Upper lobe of left lung (tissue), 6 donors: Measurements from ENCODE around the gene IL12RB1. TPM values are rescaled to one million over a fixed set of nuclear protein-coding genes. Genes with fewer than 3 reads are reported as not detected.

Experiments used
- ATAC-seq, 2 donors: fragments of 200-7000 bp; cut with Tn5 transposase; one replicate each; pipeline ENCODE4 v1.9.1; 2022; ENCODE audit warnings: mild to moderate bottlenecking in 2 of 2, moderate library complexity in 2 of 2; ENCODE audit not compliant: low FRiP score in 2 of 2
- DNase-seq, 2 donors: peaks; one replicate each; pipeline ENCODE4 v3.0.0-alpha.2; 2019 to 2020
- H3K27ac ChIP-seq, 4 donors: fragments of 200-600 bp; sonication (generic); one replicate each; pipeline ENCODE4 v1.5.1; 2016 to 2019
- H3K27me3 ChIP-seq, 4 donors: fragments of 200-600 bp; sonication (generic); one replicate each; pipeline ENCODE4 v1.5.1; 2017 to 2019
- H3K36me3 ChIP-seq, 4 donors: fragments of 200-600 bp; sonication (generic); one replicate each; pipeline ENCODE4 v1.5.1; 2016 to 2019
- H3K4me1 ChIP-seq, 4 donors: fragments of 200-600 bp; sonication (generic); one replicate each; pipeline ENCODE4 v1.5.1; 2018 to 2019
- H3K4me3 ChIP-seq, 4 donors: fragments of 200-600 bp; sonication (generic); one replicate each; pipeline ENCODE4 v1.5.1; 2017 to 2019; ENCODE audit warnings: mild to moderate bottlenecking in 2 of 4, moderate library complexity in 1 of 4
- H3K9me3 ChIP-seq, 4 donors: fragments of 200-600 bp; sonication (generic); one replicate each; pipeline ENCODE4 v1.5.1; 2018 to 2019
- CTCF ChIP-seq, 6 experiments: fragments of 450-650 bp in 4 of 6; fragments of 200-600 bp in 2 of 6; sonication (generic) in 2 of 6; IDR thresholded peaks; one replicate each; pipeline ENCODE4 v1.5.1; 2016 to 2019; ENCODE audit warnings: antibody characterized with exemption in 6 of 6
- EP300 ChIP-seq, 4 donors: sonication (generic); formaldehyde crosslinking; IDR thresholded peaks; one replicate each; pipeline ENCODE4 v1.5.1; 2017; ENCODE audit warnings: antibody characterized with exemption in 4 of 4, control low read depth in 2 of 4
- POLR2A ChIP-seq, 4 donors: fragments of 450-650 bp; IDR thresholded peaks; one replicate each; pipeline ENCODE4 v1.5.1; 2016 to 2017; ENCODE audit warnings: antibody characterized with exemption in 4 of 4, mild to moderate bottlenecking in 2 of 4
- POLR2AphosphoS5 ChIP-seq, 2 donors: sonication (generic); formaldehyde crosslinking; IDR thresholded peaks; one replicate each; pipeline ENCODE4 v1.5.1; 2017; ENCODE audit warnings: antibody characterized with exemption in 2 of 2
- WGBS, 2 donors: methylation state at CpG; one replicate each; pipeline ENCODE4 v1.1.5; 2017 to 2018; 5-methylcytosine and 5-hydroxymethylcytosine counted together
- total RNA-seq, 6 donors: library from RNA; depleted of rRNA in 4 of 6; stranded (reverse); fragments of >200 nt in 4 of 6; gene quantifications; one replicate each; pipeline versions ENCODE4 v1.1.0 to v1.2.1, GENCODE V29; 2016 to 2021
- donor health status: DM: no; HTN: no; CAD: no; lungs with moderate emphysema.
- donor health status: DM: no; HTN: yes; CAD: no; lungs with severe emphysema.

Gene IL12RB1
- total RNA-seq, 6 donors from 2014 or later: 2.6 to 13.2 (median 8.6) TPM

- H3K36me3 ChIP-seq: peaks cover 0 to 4% (median 0%) of the 10 kb centered on the region in 4 donors
- peak; percentile 55 to 76 for ATAC-seq
- no peak overlapping the region for H3K4me3 ChIP-seq
- peaks cover 86 to 88% (median 87%) of the 10 kb centered on the region in 4 donors for H3K4me1 ChIP-seq
- TF ChIP-seq EP300 (IDR thresholded peaks at IDR 0.05) (peak in 3 of 4 donors; percentile 40 to 97 (median 94)), POLR2AphosphoS5 (IDR thresholded peaks at IDR 0.05) (peak; percentile 73 to 90), POLR2A (IDR thresholded peaks at IDR 0.05) (peak in 2 of 4 donors; percentile 14 to 47), CTCF (IDR thresholded peaks at IDR 0.05) (peak in 4 of 6 experiments; percentile 13 to 37 (median 28))
- H3K9me3 ChIP-seq: no peaks in the 10 kb centered on the region
- H3K27me3 ChIP-seq: no peaks in the 10 kb centered on the region
- H3K27ac ChIP-seq: peak overlapping the region; percentile 84 to 96 (median 92)
- 37 to 40% methylated on average over 14 to 16 of the region's 16 CpGs for WGBS, 2 donors
- DNase-seq: peak; percentile 89 to 95
Observed at GRCh38 chr19:18020212-18021085, 66.3 kb downstream of the IL12RB1 start.

- Histone ChIP-seq H3K4me1 (peaks cover 86 to 95% (median 89%) of the 10 kb centered on the region in 4 donors), H3K27me3 (no peaks in the 10 kb centered on the region), H3K9me3 (no peaks in the 10 kb centered on the region), H3K27ac (peak overlapping the region; percentile 84 to 96 (median 92)), H3K36me3 (peaks cover 14 to 33% (median 22%) of the 10 kb centered on the region in 4 donors), H3K4me3 (no peak overlapping the region)
- WGBS, 2 donors: 52 to 68% methylated on average over 14 to 15 of the region's 15 CpGs
- ATAC-seq: peak in 1 of 2 donors; percentile 40
- DNase-seq: peak in 1 of 2 donors; percentile 57
- no peak for TF ChIP-seq CTCF (IDR thresholded peaks at IDR 0.05)
- peak; percentile 31 to 97 (median 92) for TF ChIP-seq EP300 (IDR thresholded peaks at IDR 0.05)
- peak in 1 of 2 donors; percentile 80 for TF ChIP-seq POLR2AphosphoS5 (IDR thresholded peaks at IDR 0.05)
- peak in 2 of 4 donors; percentile 12 to 50 for TF ChIP-seq POLR2A (IDR thresholded peaks at IDR 0.05)
Observed at GRCh38 chr19:18017275-18018083, 69.3 kb downstream of the IL12RB1 start.

- no peak overlapping the region for H3K4me3 ChIP-seq
- no peak for ATAC-seq
- H3K27me3 ChIP-seq: no peaks in the 10 kb centered on the region
- peak overlapping the region; percentile 84 to 96 (median 92) for H3K27ac ChIP-seq
- no peak for TF ChIP-seq EP300 (IDR thresholded peaks at IDR 0.05)
- TF ChIP-seq POLR2A (IDR thresholded peaks at IDR 0.05): no peak
- no peak for TF ChIP-seq POLR2AphosphoS5 (IDR thresholded peaks at IDR 0.05)
- TF ChIP-seq CTCF (IDR thresholded peaks at IDR 0.05): no peak
- DNase-seq: no peak
- peaks cover 76 to 87% (median 80%) of the 10 kb centered on the region in 4 donors for H3K4me1 ChIP-seq
- H3K36me3 ChIP-seq: peaks cover 17 to 44% (median 32%) of the 10 kb centered on the region in 4 donors
- H3K9me3 ChIP-seq: no peaks in the 10 kb centered on the region
- 76 to 82% methylated on average over 14 of the region's 14 CpGs for WGBS, 2 donors
Observed at GRCh38 chr19:18016209-18016910, 70.4 kb downstream of the IL12RB1 start.

- no peak for ATAC-seq
- no peaks in the 10 kb centered on the region for H3K27me3 ChIP-seq
- H3K4me3 ChIP-seq: peak overlapping the region in 2 of 4 donors; percentile 58 to 66
- H3K4me1 ChIP-seq: peaks cover 56 to 79% (median 62%) of the 10 kb centered on the region in 4 donors
- peak overlapping the region; percentile 57 to 96 (median 92) for H3K27ac ChIP-seq
- no peak for DNase-seq
- TF ChIP-seq POLR2A (IDR thresholded peaks at IDR 0.05) (peak in 1 of 4 donors; percentile 4), EP300 (IDR thresholded peaks at IDR 0.05) (no peak)
- WGBS, 2 donors: 82 to 89% methylated on average over 6 of the region's 6 CpGs
- no peaks in the 10 kb centered on the region for H3K9me3 ChIP-seq
- H3K36me3 ChIP-seq: peaks cover 33 to 66% (median 54%) of the 10 kb centered on the region in 4 donors
Observed at GRCh38 chr19:18014197-18014596, 72.5 kb downstream of the IL12RB1 start.
